GM12872 (cell line): Measurements from ENCODE around the gene CNIH3.

Experiments used
- CTCF ChIP-seq: IDR thresholded peaks from 3 replicates; pipeline ENCODE4 v1.5.1; 2011; ENCODE audit warnings: low read depth, mild to moderate bottlenecking, low read length, moderate library complexity; ENCODE audit not compliant: insufficient read depth

CNIH3 gene

GRCh38 chr1:224742349-224742748 lies 126.2 kb downstream of the CNIH3 start:
- TF ChIP-seq CTCF, result no peak

- TF ChIP-seq CTCF, result no peak
These were observed 127.6 kb downstream of the CNIH3 start for GRCh38 chr1:224743608-224744164.

GRCh38 chr1:224744521-224744920 lies 128.4 kb downstream of the CNIH3 start:
- TF ChIP-seq CTCF, result no peak

GRCh38 chr1:224745394-224745793 lies 129.3 kb downstream of the CNIH3 start:
- TF ChIP-seq CTCF, result no peak

- no peak for TF ChIP-seq CTCF
These were observed 129.8 kb downstream of the CNIH3 start for GRCh38 chr1:224745924-224746323.

GRCh38 chr1:224747578-224747977 lies 131.5 kb downstream of the CNIH3 start:
- TF ChIP-seq CTCF, result no peak

- no peak for TF ChIP-seq CTCF
These were observed 133.8 kb downstream of the CNIH3 start for GRCh38 chr1:224749916-224750315.
